HEK293 (cell line): ENCODE data around the gene INA.
A peak's percentile ranks its signal among the peaks of the same experiment; 100 is the strongest.

Source experiments
- CTCF ChIA-PET: fragments of 350-600 bp; formaldehyde crosslinking; extraction: SDS; loops from one replicate; lab custom pipeline; 2021; ENCODE audit warnings: antibody characterized with exemption; lab: Yijun Ruan, JAX
- POLR2A ChIA-PET: fragments of 300-600 bp; formaldehyde crosslinking; extraction: SDS; loops from one replicate; lab custom pipeline; 2020; ENCODE audit warnings: antibody characterized with exemption, inconsistent platforms; lab: Yijun Ruan, JAX
- H3K27ac ChIP-seq: fragments of 200-500 bp; sonication (Bioruptor generic); 2 replicates; pipeline ENCODE4 v1.5.1; 2014; ENCODE audit warnings: low read depth, low read length, control low read depth, inconsistent platforms; ENCODE audit errors: extremely low read depth
- H3K36me3 ChIP-seq, 2 experiments: fragments of 200-500 bp in 1 of 2; sonication (Bioruptor generic) in 1 of 2; 1 replicate in 1 of 2; 2 replicates in 1 of 2; pipeline ENCODE4 v1.5.1; 2014 to 2017; ENCODE audit warnings: inconsistent platforms in 2 of 2, low read length in 2 of 2; ENCODE audit not compliant: control insufficient read depth in 2 of 2, insufficient read depth in 1 of 2
- H3K4me1 ChIP-seq: fragments of 200-500 bp; sonication (Bioruptor generic); 2 replicates; pipeline ENCODE4 v1.5.1; 2014; ENCODE audit warnings: mild to moderate bottlenecking, low read length, inconsistent platforms; ENCODE audit not compliant: control insufficient read depth, insufficient read depth
- H3K4me3 ChIP-seq: 2 replicates; pipeline ENCODE4 v1.5.1; 2011; ENCODE audit warnings: low read depth, mild to moderate bottlenecking, control low read depth, low read length, moderate library complexity
- H3K9me3 ChIP-seq: fragments of 200-500 bp; sonication (Bioruptor generic); 2 replicates; pipeline ENCODE4 v1.5.1; 2014; ENCODE audit warnings: low read depth, low read length, inconsistent platforms; ENCODE audit not compliant: control insufficient read depth, insufficient read depth
- PRDM1 ChIP-seq: fragments of 450-650 bp; formaldehyde crosslinking; IDR thresholded peaks from 2 replicates; pipeline ENCODE4; 2016; ENCODE audit warnings: missing biosample characterization, missing genetic modification characterization
- ZFP3 ChIP-seq: fragments of 450-650 bp; formaldehyde crosslinking; IDR thresholded peaks from 2 replicates; pipeline ENCODE4 v1.5.1; 2016; ENCODE audit warnings: low read depth, missing biosample characterization, missing genetic modification characterization
- ZFP41 ChIP-seq: fragments of 450-650 bp; formaldehyde crosslinking; IDR thresholded peaks from 2 replicates; pipeline ENCODE4 v1.5.1; 2016; ENCODE audit warnings: missing biosample characterization, missing genetic modification characterization, borderline replicate concordance
- ZNF132 ChIP-seq: fragments of 450-650 bp; formaldehyde crosslinking; IDR thresholded peaks from 2 replicates; pipeline ENCODE4 v1.5.1; 2017; ENCODE audit warnings: missing biosample characterization, missing genetic modification characterization, borderline replicate concordance
- ZNF202 ChIP-seq: fragments of 450-650 bp; formaldehyde crosslinking; IDR thresholded peaks from 2 replicates; pipeline ENCODE4 v1.5.1; 2016; ENCODE audit warnings: missing biosample characterization, missing genetic modification characterization, borderline replicate concordance
- ZNF274 ChIP-seq, 2 experiments: fragments of 200-500 bp in 1 of 2; fragments of 450-650 bp in 1 of 2; sonication (Bioruptor generic) in 1 of 2; formaldehyde crosslinking in 1 of 2; IDR thresholded peaks; 2 replicates each; pipeline versions ENCODE4 v1.5.1 to v1.6.1; 2014 to 2016; ENCODE audit warnings: borderline replicate concordance in 1 of 2, inconsistent platforms in 1 of 2, low read length in 1 of 2, missing biosample characterization in 1 of 2, missing genetic modification characterization in 1 of 2
- ZNF302 ChIP-seq: fragments of 450-650 bp; formaldehyde crosslinking; IDR thresholded peaks from 2 replicates; pipeline ENCODE4 v1.5.1; 2016; ENCODE audit warnings: missing biosample characterization, missing genetic modification characterization, low read depth
- ZNF37A ChIP-seq: fragments of 450-650 bp; IDR thresholded peaks from 2 replicates; pipeline ENCODE4 v1.5.1; 2018; ENCODE audit warnings: missing biosample characterization, missing genetic modification characterization
- ZNF544 ChIP-seq: fragments of 450-650 bp; formaldehyde crosslinking; IDR thresholded peaks from 2 replicates; pipeline ENCODE4 v1.5.0; 2017; ENCODE audit warnings: missing biosample characterization, missing genetic modification characterization
- ZNF571 ChIP-seq: fragments of 450-650 bp; formaldehyde crosslinking; IDR thresholded peaks from 2 replicates; pipeline ENCODE4 v1.5.0; 2017; ENCODE audit warnings: missing biosample characterization, missing genetic modification characterization
- ZNF792 ChIP-seq: fragments of 450-650 bp; formaldehyde crosslinking; IDR thresholded peaks from 2 replicates; pipeline ENCODE4 v1.5.1; 2016; ENCODE audit warnings: missing biosample characterization, missing genetic modification characterization
- ZXDB ChIP-seq: fragments of 450-650 bp; formaldehyde crosslinking; IDR thresholded peaks from 2 replicates; pipeline ENCODE4 v1.5.1; 2016; ENCODE audit warnings: missing biosample characterization, missing genetic modification characterization
- TF ChIP-seq, protein P1 (sequence below): fragments of 450-650 bp; formaldehyde crosslinking; IDR thresholded peaks from 2 replicates; pipeline ENCODE4 v1.5.1; 2017; ENCODE audit warnings: missing biosample characterization, missing genetic modification characterization
- TF ChIP-seq, protein P2 (sequence below): sonication (generic); formaldehyde crosslinking; IDR thresholded peaks from 2 replicates; pipeline ENCODE4 v1.8.1; 2022; ENCODE audit warnings: mild to moderate bottlenecking, moderate library complexity, missing genetic modification reagents
- TF ChIP-seq, protein P3 (sequence below): fragments of 450-650 bp; formaldehyde crosslinking; IDR thresholded peaks from 2 replicates; pipeline ENCODE4 v1.5.1; 2016; ENCODE audit warnings: missing biosample characterization, missing genetic modification characterization
- TF ChIP-seq, protein P4 (sequence below): fragments of 450-650 bp; formaldehyde crosslinking; IDR thresholded peaks from 2 replicates; pipeline ENCODE4 v1.5.0; 2017; ENCODE audit warnings: missing biosample characterization, missing genetic modification characterization, borderline replicate concordance

INA gene

DNA sequence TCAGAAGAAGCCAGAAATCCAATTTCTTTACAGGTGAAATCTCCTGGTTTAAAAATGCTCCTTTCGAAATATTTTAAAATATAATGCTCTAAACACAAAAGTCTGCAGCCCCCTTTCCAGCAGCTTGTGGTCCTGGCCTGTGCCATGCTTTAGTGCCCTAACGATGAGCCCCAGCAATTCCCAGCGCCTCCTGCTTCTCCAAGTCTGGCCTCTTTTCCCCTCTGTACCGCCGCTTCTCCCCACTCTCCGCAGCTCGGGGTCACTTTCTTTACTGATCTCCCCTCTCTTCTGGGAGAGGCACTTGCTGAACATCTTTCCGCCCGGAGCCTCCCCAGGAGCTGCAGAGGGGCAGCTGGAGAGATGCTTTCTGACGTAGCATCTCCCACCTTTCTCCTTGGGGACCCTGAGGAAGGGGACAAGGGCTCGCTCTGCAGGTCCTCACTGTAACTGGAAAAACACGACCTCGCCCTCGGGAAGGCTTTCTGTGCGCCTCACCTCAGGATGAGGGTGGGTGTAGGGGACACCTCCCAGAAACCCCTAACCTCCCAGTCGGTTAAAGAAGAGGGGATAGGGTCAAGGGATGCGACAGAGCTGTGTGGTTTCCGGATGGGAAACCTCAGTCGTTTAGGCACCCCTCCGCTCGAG lies 565 bp upstream of the INA start:
- TF ChIP-seq ZXDB (tag by site-specific recombination), result no peak
- no peak for TF ChIP-seq ZNF544 (tag by site-specific recombination)
- TF ChIP-seq, protein P1, sequence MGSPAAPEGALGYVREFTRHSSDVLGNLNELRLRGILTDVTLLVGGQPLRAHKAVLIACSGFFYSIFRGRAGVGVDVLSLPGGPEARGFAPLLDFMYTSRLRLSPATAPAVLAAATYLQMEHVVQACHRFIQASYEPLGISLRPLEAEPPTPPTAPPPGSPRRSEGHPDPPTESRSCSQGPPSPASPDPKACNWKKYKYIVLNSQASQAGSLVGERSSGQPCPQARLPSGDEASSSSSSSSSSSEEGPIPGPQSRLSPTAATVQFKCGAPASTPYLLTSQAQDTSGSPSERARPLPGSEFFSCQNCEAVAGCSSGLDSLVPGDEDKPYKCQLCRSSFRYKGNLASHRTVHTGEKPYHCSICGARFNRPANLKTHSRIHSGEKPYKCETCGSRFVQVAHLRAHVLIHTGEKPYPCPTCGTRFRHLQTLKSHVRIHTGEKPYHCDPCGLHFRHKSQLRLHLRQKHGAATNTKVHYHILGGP, result no peak
- TF ChIP-seq ZNF274 (IDR thresholded peaks at IDR 0.05; ENCODE audit: low read length), result no peak
- TF ChIP-seq ZNF274 (tag by site-specific recombination; IDR thresholded peaks at IDR 0.05; ENCODE audit: borderline replicate concordance), result no peak
- no peak overlapping the region for H3K27ac ChIP-seq
- no peaks in the 10 kb centered on the region for H3K9me3 ChIP-seq
- no peaks in the 10 kb centered on the region for H3K36me3 ChIP-seq
- no peak overlapping the region for H3K4me3 ChIP-seq
- CTCF ChIA-PET, result interaction anchor here (0.6 to 1.0 kb wide), 6 partner anchors 12 to 1440 kb away, joined by 3 to 5 read pairs (median 3); no protein-coding TSS in a partner anchor
- POLR2A ChIA-PET, result interaction anchor here (0.5 to 1.4 kb wide), 3 partner anchors 28 to 84 kb away, joined by 3 to 5 read pairs (median 4); partner anchors contain the start of gene NT5C2
- H3K4me1 ChIP-seq, result 0 out of 2 replicates have a peak, but pooled peaks cover 3% of the 10 kb centered on the region

DNA sequence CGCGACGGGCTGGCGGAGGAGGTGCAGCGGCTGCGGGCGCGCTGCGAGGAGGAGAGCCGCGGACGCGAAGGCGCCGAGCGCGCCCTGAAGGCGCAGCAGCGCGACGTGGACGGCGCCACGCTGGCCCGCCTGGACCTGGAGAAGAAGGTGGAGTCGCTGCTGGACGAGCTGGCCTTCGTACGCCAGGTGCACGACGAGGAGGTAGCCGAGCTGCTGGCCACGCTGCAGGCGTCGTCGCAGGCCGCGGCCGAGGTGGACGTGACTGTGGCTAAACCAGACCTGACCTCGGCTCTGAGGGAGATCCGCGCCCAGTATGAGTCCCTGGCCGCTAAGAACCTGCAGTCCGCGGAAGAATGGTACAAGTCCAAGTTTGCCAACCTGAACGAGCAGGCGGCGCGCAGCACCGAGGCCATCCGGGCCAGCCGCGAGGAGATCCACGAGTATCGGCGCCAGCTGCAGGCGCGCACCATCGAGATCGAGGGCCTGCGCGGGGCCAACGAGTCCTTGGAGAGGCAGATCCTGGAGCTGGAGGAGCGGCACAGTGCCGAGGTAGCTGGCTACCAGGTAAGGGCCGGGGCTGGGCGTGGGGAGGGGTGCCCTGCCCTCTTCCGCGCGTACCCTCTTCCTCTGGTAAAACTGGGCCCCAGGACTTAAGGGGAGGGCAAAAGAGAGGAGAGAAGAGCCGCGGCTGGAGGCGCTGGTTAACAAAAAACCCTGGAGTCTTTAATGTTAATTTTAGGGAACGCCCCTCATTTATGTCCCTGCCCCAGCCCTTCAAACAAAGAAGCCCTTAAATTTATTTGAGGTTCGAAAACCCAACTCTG lies 987 bp downstream of the INA start:
- no peaks in the 10 kb centered on the region for H3K9me3 ChIP-seq
- H3K4me3 ChIP-seq, result peak overlapping the region; percentile 46
- no peak for TF ChIP-seq ZFP3 (tag by site-specific recombination)
- TF ChIP-seq ZNF302, result no peak
- TF ChIP-seq, protein P2, sequence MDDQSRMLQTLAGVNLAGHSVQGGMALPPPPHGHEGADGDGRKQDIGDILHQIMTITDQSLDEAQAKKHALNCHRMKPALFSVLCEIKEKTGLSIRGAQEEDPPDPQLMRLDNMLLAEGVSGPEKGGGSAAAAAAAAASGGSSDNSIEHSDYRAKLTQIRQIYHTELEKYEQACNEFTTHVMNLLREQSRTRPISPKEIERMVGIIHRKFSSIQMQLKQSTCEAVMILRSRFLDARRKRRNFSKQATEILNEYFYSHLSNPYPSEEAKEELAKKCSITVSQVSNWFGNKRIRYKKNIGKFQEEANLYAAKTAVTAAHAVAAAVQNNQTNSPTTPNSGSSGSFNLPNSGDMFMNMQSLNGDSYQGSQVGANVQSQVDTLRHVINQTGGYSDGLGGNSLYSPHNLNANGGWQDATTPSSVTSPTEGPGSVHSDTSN (CRISPR knock-in tag), result peak; percentile 82; the same call in 1 of the 2 replicates
- TF ChIP-seq, protein P3, sequence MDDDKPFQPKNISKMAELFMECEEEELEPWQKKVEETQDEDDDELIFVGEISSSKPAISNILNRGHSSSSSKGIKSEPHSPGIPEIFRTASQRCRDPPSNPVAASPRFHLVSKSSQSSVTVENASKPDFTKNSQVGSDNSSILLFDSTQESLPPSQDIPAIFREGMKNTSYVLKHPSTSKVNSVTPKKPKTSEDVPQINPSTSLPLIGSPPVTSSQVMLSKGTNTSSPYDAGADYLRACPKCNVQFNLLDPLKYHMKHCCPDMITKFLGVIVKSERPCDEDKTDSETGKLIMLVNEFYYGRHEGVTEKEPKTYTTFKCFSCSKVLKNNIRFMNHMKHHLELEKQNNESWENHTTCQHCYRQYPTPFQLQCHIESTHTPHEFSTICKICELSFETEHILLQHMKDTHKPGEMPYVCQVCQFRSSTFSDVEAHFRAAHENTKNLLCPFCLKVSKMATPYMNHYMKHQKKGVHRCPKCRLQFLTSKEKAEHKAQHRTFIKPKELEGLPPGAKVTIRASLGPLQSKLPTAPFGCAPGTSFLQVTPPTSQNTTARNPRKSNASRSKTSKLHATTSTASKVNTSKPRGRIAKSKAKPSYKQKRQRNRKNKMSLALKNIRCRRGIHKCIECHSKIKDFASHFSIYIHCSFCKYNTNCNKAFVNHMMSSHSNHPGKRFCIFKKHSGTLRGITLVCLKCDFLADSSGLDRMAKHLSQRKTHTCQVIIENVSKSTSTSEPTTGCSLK, result no peak
- no peak for TF ChIP-seq ZFP41 (tag by site-specific recombination)
- TF ChIP-seq ZNF37A (tag by site-specific recombination), result no peak
- no peak for TF ChIP-seq PRDM1 (tag by site-specific recombination)
- TF ChIP-seq, protein P4, sequence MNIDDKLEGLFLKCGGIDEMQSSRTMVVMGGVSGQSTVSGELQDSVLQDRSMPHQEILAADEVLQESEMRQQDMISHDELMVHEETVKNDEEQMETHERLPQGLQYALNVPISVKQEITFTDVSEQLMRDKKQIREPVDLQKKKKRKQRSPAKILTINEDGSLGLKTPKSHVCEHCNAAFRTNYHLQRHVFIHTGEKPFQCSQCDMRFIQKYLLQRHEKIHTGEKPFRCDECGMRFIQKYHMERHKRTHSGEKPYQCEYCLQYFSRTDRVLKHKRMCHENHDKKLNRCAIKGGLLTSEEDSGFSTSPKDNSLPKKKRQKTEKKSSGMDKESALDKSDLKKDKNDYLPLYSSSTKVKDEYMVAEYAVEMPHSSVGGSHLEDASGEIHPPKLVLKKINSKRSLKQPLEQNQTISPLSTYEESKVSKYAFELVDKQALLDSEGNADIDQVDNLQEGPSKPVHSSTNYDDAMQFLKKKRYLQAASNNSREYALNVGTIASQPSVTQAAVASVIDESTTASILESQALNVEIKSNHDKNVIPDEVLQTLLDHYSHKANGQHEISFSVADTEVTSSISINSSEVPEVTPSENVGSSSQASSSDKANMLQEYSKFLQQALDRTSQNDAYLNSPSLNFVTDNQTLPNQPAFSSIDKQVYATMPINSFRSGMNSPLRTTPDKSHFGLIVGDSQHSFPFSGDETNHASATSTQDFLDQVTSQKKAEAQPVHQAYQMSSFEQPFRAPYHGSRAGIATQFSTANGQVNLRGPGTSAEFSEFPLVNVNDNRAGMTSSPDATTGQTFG (tag by site-specific recombination), result no peak
- TF ChIP-seq ZNF571, result no peak
- TF ChIP-seq ZNF202 (tag by site-specific recombination), result peak; percentile 85; the same call in 1 of the 2 replicates
- TF ChIP-seq ZNF132 (tag by site-specific recombination), result no peak
- no peak for TF ChIP-seq ZNF792 (tag by site-specific recombination)
- TF ChIP-seq, all 188 proteins: peak for 2
- CTCF ChIA-PET, result interaction anchor here (0.6 to 1.0 kb wide), 4 partner anchors 10 to 356 kb away, joined by 3 read pairs; no protein-coding TSS in a partner anchor
- Histone ChIP-seq H3K36me3 (no peaks in the 10 kb centered on the region), H3K27ac (no peak overlapping the region; the same call in 1 of the 2 replicates), H3K4me1 (peaks cover 10% of the 10 kb centered on the region)
- POLR2A ChIA-PET, result interaction anchor here (0.6 to 1.4 kb wide), 6 partner anchors 28 to 360 kb away, joined by 3 to 5 read pairs (median 4); partner anchors contain the start of genes CNNM2 and NT5C2
